Thyroid gland (tissue), 4 donors: ENCODE measurements around the gene TEDC1.

ENCODE experiments used
- POLR2A ChIP-seq, 2 donors: fragments of 450-650 bp; IDR thresholded peaks; one replicate each; pipeline ENCODE4 v1.6.1; 2017; ENCODE audit warnings: antibody characterized with exemption in 2 of 2, mild to moderate bottlenecking in 2 of 2, moderate library complexity in 1 of 2
- TF ChIP-seq, protein P1 (sequence below), 6 experiments: fragments of 200-600 bp in 3 of 6; fragments of 450-650 bp in 3 of 6; sonication (generic) in 3 of 6; IDR thresholded peaks; one replicate each; pipeline ENCODE4 v1.5.1; 2016 to 2019; ENCODE audit warnings: antibody characterized with exemption in 6 of 6, mild to moderate bottlenecking in 2 of 6, inconsistent platforms in 1 of 6, moderate library complexity in 1 of 6

DNA sequence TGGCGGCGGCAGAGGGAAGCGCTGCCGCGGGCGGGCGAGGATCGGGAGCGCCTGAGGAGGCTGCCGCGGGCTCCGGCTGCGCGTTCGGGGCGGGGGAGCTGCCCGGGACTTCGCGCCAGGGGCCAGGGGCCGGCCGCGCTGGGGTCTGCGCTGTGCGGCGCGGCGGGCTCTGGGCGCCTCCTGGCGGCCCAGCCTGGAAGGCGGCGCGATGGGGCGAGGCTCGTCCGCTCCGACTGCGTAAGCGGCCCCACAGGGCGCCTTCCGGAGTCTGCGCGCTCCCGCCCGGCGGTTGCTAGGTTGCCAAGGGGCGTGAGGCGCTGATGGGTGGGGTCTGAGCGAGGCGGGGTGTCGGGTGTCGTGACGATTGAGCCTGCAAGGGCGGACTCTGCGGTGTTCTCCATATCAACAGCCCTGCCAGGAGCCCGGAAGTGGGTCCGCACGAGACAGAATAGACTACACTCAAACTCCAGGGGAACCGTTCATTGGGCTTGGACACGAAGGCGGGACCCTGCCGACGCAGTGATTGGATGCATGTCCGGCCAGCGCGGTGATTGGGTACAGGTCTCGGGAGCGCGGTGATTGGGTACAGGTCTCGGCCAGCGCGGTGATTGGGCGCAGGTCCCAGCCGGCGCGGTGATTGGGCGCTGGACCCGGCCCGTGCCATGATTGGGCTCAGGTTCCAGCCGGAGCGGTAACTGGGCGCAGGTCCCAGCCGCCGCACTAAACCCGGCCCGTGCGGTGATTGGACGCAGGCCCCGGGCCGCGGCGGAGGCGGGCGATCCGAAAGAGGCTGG is at the start of gene TEDC1:
- peak; percentile 32 to 67 for TF ChIP-seq POLR2A (IDR thresholded peaks at IDR 0.05)
- TF ChIP-seq, protein P1, sequence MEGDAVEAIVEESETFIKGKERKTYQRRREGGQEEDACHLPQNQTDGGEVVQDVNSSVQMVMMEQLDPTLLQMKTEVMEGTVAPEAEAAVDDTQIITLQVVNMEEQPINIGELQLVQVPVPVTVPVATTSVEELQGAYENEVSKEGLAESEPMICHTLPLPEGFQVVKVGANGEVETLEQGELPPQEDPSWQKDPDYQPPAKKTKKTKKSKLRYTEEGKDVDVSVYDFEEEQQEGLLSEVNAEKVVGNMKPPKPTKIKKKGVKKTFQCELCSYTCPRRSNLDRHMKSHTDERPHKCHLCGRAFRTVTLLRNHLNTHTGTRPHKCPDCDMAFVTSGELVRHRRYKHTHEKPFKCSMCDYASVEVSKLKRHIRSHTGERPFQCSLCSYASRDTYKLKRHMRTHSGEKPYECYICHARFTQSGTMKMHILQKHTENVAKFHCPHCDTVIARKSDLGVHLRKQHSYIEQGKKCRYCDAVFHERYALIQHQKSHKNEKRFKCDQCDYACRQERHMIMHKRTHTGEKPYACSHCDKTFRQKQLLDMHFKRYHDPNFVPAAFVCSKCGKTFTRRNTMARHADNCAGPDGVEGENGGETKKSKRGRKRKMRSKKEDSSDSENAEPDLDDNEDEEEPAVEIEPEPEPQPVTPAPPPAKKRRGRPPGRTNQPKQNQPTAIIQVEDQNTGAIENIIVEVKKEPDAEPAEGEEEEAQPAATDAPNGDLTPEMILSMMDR (IDR thresholded peaks at IDR 0.05): peak; percentile 20 to 99 (median 86)
